Omental fat pad (tissue), 4 donors: ENCODE results near the gene KIF5C. TPM values are rescaled to one million over a fixed set of nuclear protein-coding genes. Genes with fewer than 3 reads are reported as not detected.

Experiments
- ATAC-seq: fragments of 150-250 bp; one replicate; pipeline ENCODE4 v1.9.1; 2016; ENCODE audit warnings: mild to moderate bottlenecking, moderate library complexity; ENCODE audit not compliant: low FRiP score
- DNase-seq: peaks from one replicate; pipeline ENCODE4 v3.0.0-alpha.2; 2019; ENCODE audit warnings: low spot score
- CTCF ChIP-seq, 3 donors: fragments of 450-650 bp; IDR thresholded peaks; one replicate each; pipeline ENCODE4 v1.5.1; 2016 to 2017; ENCODE audit warnings: antibody characterized with exemption in 3 of 3, mild to moderate bottlenecking in 3 of 3, moderate library complexity in 2 of 3
- total RNA-seq, 4 donors: library from RNA; depleted of rRNA; stranded (reverse); fragments of >200 nt; gene quantifications; one replicate each; pipeline ENCODE4 v1.1.0, GENCODE V29; 2016

Gene KIF5C
- total RNA-seq, 4 donors from 2014 or later = 0.88 to 4.5 (median 2.4) TPM

GRCh38 chr2:148909114-148909513 lies 34.1 kb downstream of the KIF5C start:
- TF ChIP-seq CTCF (IDR thresholded peaks at IDR 0.05) = no peak
- DNase-seq (no peak), ATAC-seq (no peak)

GRCh38 chr2:148913061-148913460 lies 38.0 kb downstream of the KIF5C start:
- TF ChIP-seq CTCF (IDR thresholded peaks at IDR 0.05) = no peak
- no peak for ATAC-seq
- DNase-seq = no peak

GRCh38 chr2:148913492-148913891 lies 38.5 kb downstream of the KIF5C start:
- ATAC-seq (no peak), DNase-seq (no peak)
- TF ChIP-seq CTCF (IDR thresholded peaks at IDR 0.05) = no peak

GRCh38 chr2:148914463-148914862 lies 39.4 kb downstream of the KIF5C start:
- TF ChIP-seq CTCF (IDR thresholded peaks at IDR 0.05) = no peak
- DNase-seq (no peak), ATAC-seq (no peak)

GRCh38 chr2:148917431-148917830 lies 42.4 kb downstream of the KIF5C start:
- no peak for DNase-seq
- no peak for TF ChIP-seq CTCF (IDR thresholded peaks at IDR 0.05)

GRCh38 chr2:148918554-148918953 lies 43.5 kb downstream of the KIF5C start:
- ATAC-seq = no peak
- DNase-seq = no peak
- no peak for TF ChIP-seq CTCF (IDR thresholded peaks at IDR 0.05)

More at GRCh38 chr2:148917431-148917830, 42.4 kb downstream of the KIF5C start:
- no peak for ATAC-seq

GRCh38 chr2:148920559-148920958 lies 45.5 kb downstream of the KIF5C start:
- TF ChIP-seq CTCF (IDR thresholded peaks at IDR 0.05) = no peak
- DNase-seq = no peak
- no peak for ATAC-seq
